Measurements from ENCODE around the gene TMEM125.

TMEM125 gene

GRCh38 chr1:43313771-43314170 lies 44.0 kb downstream of the TMEM125 start:
- no peak for DNase-seq

- DNase-seq: no peak
Observed at GRCh38 chr1:43314233-43314632, 44.5 kb downstream of the TMEM125 start.

- no peak for DNase-seq
Observed at GRCh38 chr1:43315481-43315880, 45.7 kb downstream of the TMEM125 start.

- no peak for DNase-seq
Observed at GRCh38 chr1:43315963-43316737, 46.4 kb downstream of the TMEM125 start.

- DNase-seq: no peak
Observed at GRCh38 chr1:43316738-43317520, 47.1 kb downstream of the TMEM125 start.

GRCh38 chr1:43317817-43318471 lies 48.2 kb downstream of the TMEM125 start:
- DNase-seq: no peak

- DNase-seq: no peak
Observed at GRCh38 chr1:43318831-43319230, 49.0 kb downstream of the TMEM125 start.

- DNase-seq: no peak
Observed at GRCh38 chr1:43319288-43319687, 49.5 kb downstream of the TMEM125 start.

GRCh38 chr1:43319766-43320165 lies 50.0 kb downstream of the TMEM125 start:
- no peak for DNase-seq

GRCh38 chr1:43321331-43321891 lies 51.6 kb downstream of the TMEM125 start:
- no peak for DNase-seq

- no peak for DNase-seq
Observed at GRCh38 chr1:43322506-43322905, 52.7 kb downstream of the TMEM125 start.

Data from activated CD4-positive, alpha-beta T cell treated with anti-CD3 and anti-CD28 coated beads for 48 hours (primary cell).